ENCODE measurements around the gene CFAP410.

DNA sequence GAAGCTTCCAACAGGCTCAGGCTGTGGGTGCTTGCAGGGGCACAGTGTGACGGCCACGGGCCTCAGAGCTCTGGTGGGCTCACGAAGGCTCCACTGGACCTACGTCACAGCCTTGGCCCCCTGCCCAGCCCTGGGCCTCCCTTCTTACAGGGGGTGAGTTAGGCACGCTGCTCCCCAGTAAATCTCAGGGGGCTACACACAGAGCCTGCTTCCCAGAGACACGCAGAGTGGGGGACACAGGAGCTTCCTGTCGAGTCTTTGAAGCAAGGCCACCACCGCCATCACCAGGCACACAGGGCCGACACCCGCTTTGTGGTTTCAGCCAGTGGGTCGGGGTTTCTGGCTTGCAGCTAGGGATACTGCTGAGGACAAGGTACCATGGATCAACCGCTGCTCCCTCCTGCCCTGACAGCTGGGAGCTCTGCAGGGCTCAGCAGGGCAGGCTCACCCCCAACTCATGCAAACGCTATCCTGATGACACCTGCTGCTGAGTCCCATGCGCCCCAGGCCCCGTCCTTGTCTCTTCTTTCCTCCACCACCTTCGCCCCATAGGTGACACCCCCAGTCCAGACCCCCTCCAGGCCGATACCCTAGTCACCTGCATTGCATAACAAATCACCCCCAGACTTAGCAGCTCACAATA lies 5.5 kb upstream of the CFAP410 start:
- no peak for TF ChIP-seq CTCF (IDR thresholded peaks at IDR 0.05; ENCODE audit: low read depth, low read length)
- no peak for TF ChIP-seq POLR2A (IDR thresholded peaks at IDR 0.05; ENCODE audit: extremely low read depth, insufficient read length)
